Muscle of leg (tissue), 11 donors: ENCODE data around the gene OTUB2. TPM values are rescaled to one million over a fixed set of nuclear protein-coding genes. Genes with fewer than 3 reads are reported as not detected.

Experiments
- DNase-seq: peaks from one replicate; pipeline ENCODE4 v3.0.0; 2013
- H3K27ac ChIP-seq: one replicate; pipeline ENCODE4 v1.5.1; 2013; ENCODE audit warnings: mild to moderate bottlenecking, low read length, control low read depth
- H3K27me3 ChIP-seq: one replicate; pipeline ENCODE4 v1.6.1; 2013; ENCODE audit warnings: low read length; ENCODE audit not compliant: control insufficient read depth, insufficient read depth
- H3K36me3 ChIP-seq: one replicate; pipeline ENCODE4 v1.6.1; 2013; ENCODE audit warnings: low read length; ENCODE audit not compliant: control insufficient read depth, insufficient read depth
- H3K4me1 ChIP-seq: one replicate; pipeline ENCODE4 v1.6.1; 2013; ENCODE audit warnings: low read length; ENCODE audit not compliant: control insufficient read depth, insufficient read depth
- H3K4me3 ChIP-seq: one replicate; pipeline ENCODE4 v1.5.1; 2013; ENCODE audit warnings: low read length, control low read depth
- H3K9me3 ChIP-seq: replicated peaks from 2 replicates; pipeline ENCODE4 v1.6.1; 2013; ENCODE audit warnings: low read depth, low read length; ENCODE audit not compliant: control insufficient read depth
- WGBS: methylation state at CpG from one replicate; pipeline ENCODE4 v1.1.5; 2013; ENCODE audit warnings: missing lambda C conversion rate; ENCODE audit not compliant: insufficient coverage; 5-methylcytosine and 5-hydroxymethylcytosine counted together
- polyA plus RNA-seq, 8 donors: library from polyadenylated mRNA; unstranded; fragments of 120-200 nt; gene quantifications; one replicate each; pipeline versions ENCODE4 v1.2.1 to v1.2.3, GENCODE V29; 2013; ENCODE audit warnings: inconsistent platforms in 1 of 8, low replicate concordance in 1 of 8; ENCODE audit not compliant: insufficient read length in 8 of 8, insufficient read depth in 1 of 8
- total RNA-seq: library from RNA; stranded (reverse); fragments of 120-200 nt; gene quantifications from one replicate; pipeline ENCODE4 v1.2.4, GENCODE V29; 2013

Gene OTUB2
- total and polyA plus RNA-seq, 9 donors, result 0.59 to 1.3 (median 1.0) TPM

GRCh38 chr14:94093418-94093817, 67.3 kb downstream of the OTUB2 start:
- Histone ChIP-seq H3K4me3 (no peak overlapping the region), H3K27ac (no peak overlapping the region), H3K36me3 (peaks cover 11% of the 10 kb centered on the region), H3K27me3 (no peaks in the 10 kb centered on the region), H3K4me1 (no peaks in the 10 kb centered on the region), H3K9me3 (no peaks in the 10 kb centered on the region)
- DNase-seq, result no peak
- no CpG with 5 or more reads among the region's 2 CpGs for WGBS

- Histone ChIP-seq H3K4me3 (no peak overlapping the region), H3K9me3 (no peaks in the 10 kb centered on the region), H3K36me3 (peaks cover 11% of the 10 kb centered on the region), H3K27ac (no peak overlapping the region), H3K4me1 (no peaks in the 10 kb centered on the region), H3K27me3 (no peaks in the 10 kb centered on the region)
- DNase-seq, result no peak
- 89% methylated on average over 1 of the region's 4 CpGs for WGBS
Measured at GRCh38 chr14:94097091-94097490, 71.0 kb downstream of the OTUB2 start.

Other genes starting within 250 kb of the OTUB2 start
- gene PRIMA1, start 237.9 kb upstream of the OTUB2 start, total RNA-seq, result 0.75 TPM
- gene PRIMA1, start 237.9 kb upstream of the OTUB2 start, polyA plus RNA-seq, result 1 to 10 TPM; 2.0 to 4.6 (median 3.4) TPM
- gene FAM181A, start 99.0 kb upstream of the OTUB2 start, total RNA-seq, result not detected
- gene FAM181A, start 99.0 kb upstream of the OTUB2 start, polyA plus RNA-seq, result under 1 TPM in 2 of 8 donors, not detected in 6; 0.10 to 0.15 TPM
- gene ASB2, start 49.8 kb upstream of the OTUB2 start, total RNA-seq, result 32.3 TPM
- 10 to 100 TPM; 15.0 to 26.1 (median 22.5) TPM for gene ASB2, start 49.8 kb upstream of the OTUB2 start, polyA plus RNA-seq
- 0.04 TPM for gene CCDC197, start 29.0 kb upstream of the OTUB2 start, total RNA-seq
- gene CCDC197, start 29.0 kb upstream of the OTUB2 start, polyA plus RNA-seq, result under 1 TPM in 3 of 8 donors, not detected in 5; 0.18 to 0.32 (median 0.27) TPM
- 114 TPM for gene DDX24, start 54.9 kb downstream of the OTUB2 start, total RNA-seq
- gene DDX24, start 54.9 kb downstream of the OTUB2 start, polyA plus RNA-seq, result 10 to 100 TPM; 80.5 to 99.6 (median 84.8) TPM
- gene IFI27L1, start 55.0 kb downstream of the OTUB2 start, total RNA-seq, result 17.2 TPM
- gene IFI27L1, start 55.0 kb downstream of the OTUB2 start, polyA plus RNA-seq, result 10 to 100 TPM in 7 of 8 donors, 1 to 10 TPM in 1; 10.0 to 19.8 (median 15.0) TPM
- gene IFI27, start 84.4 kb downstream of the OTUB2 start, total RNA-seq, result 5.6 TPM
- 1 to 10 TPM; 2.1 to 4.3 (median 2.9) TPM for gene IFI27, start 84.4 kb downstream of the OTUB2 start, polyA plus RNA-seq
- 21.9 TPM for gene IFI27L2, start 103.3 kb downstream of the OTUB2 start, total RNA-seq
- 10 to 100 TPM; 11.9 to 24.6 (median 16.8) TPM for gene IFI27L2, start 103.3 kb downstream of the OTUB2 start, polyA plus RNA-seq
- 0.09 TPM for gene PPP4R4, start 148.0 kb downstream of the OTUB2 start, total RNA-seq
- under 1 TPM; 0.08 to 0.16 (median 0.10) TPM for gene PPP4R4, start 148.0 kb downstream of the OTUB2 start, polyA plus RNA-seq